A549 (cell line): Measurements from ENCODE around the gene PSME3. TPM values are rescaled to one million over a fixed set of nuclear protein-coding genes. Genes with fewer than 3 reads are reported as not detected.
"Not testable (repeated sequence)": the region's sequence is repeated elsewhere in the genome, so short reads cannot be mapped to it uniquely, and the experiment has no call there.

Experiments used
- ATAC-seq, 2 experiments: fragments of 200-7000 bp in 1 of 2; fragments of >200 bp in 1 of 2; cut with Nextera tagmentation in 1 of 2; cut with Tn5 transposase in 1 of 2; 3 replicates each; pipeline versions ENCODE4 v1.8.0 to v1.9.1; 2018 to 2020; ENCODE audit warnings: mild to moderate bottlenecking in 1 of 2, moderate library complexity in 1 of 2
- CTCF ChIA-PET: fragments of 300-600 bp; sonication (Branson Sonifier 250); formaldehyde crosslinking; extraction: SDS; loops from one replicate; lab custom pipeline; 2021; ENCODE audit warnings: antibody characterized with exemption, inconsistent platforms; lab: Yijun Ruan, JAX
- POLR2A ChIA-PET: fragments of 350-600 bp; formaldehyde crosslinking; extraction: SDS; loops from one replicate; lab custom pipeline; 2021; ENCODE audit warnings: antibody characterized with exemption, inconsistent platforms; lab: Yijun Ruan, JAX
- DNase-seq, 2 experiments: peaks; one replicate each; pipeline versions ENCODE4 v3.0.0 to v3.0.0-alpha.2; 2011 to 2016; ENCODE audit warnings: low read depth in 1 of 2, low spot score in 1 of 2
- FAIRE-seq: peaks from 2 replicates; lab custom pipeline; 2011; peaks lifted over from hg19 to GRCh38; lab: Jason Lieb, UNC
- H3K27ac ChIP-seq, 2 experiments: fragments of >200 bp; sonication (Bioruptor Twin); formaldehyde crosslinking; 3 replicates each; pipeline ENCODE4 v1.5.1; 2016 to 2017
- H3K4me1 ChIP-seq: fragments of >200 bp; sonication (Bioruptor Twin); formaldehyde crosslinking; 3 replicates; pipeline ENCODE4 v1.6.1; 2016
- H3K4me2 ChIP-seq: fragments of >200 bp; sonication (Bioruptor Twin); formaldehyde crosslinking; 3 replicates; pipeline ENCODE4 v1.6.1; 2016
- H3K4me3 ChIP-seq: fragments of >200 bp; sonication (Bioruptor Twin); formaldehyde crosslinking; 3 replicates; pipeline ENCODE4 v1.5.1; 2016
- H3K9me3 ChIP-seq: fragments of >200 bp; sonication (Bioruptor Twin); formaldehyde crosslinking; 3 replicates; pipeline ENCODE4 v1.6.1; 2016
- ATOH8 ChIP-seq: fragments of 250-450 bp; sonication (Bioruptor Pico); IDR thresholded peaks from 2 replicates; pipeline ENCODE4 v1.5.0; 2020; ENCODE audit warnings: low read depth, mild to moderate bottlenecking, moderate library complexity
- BHLHE40 ChIP-seq: IDR thresholded peaks from 2 replicates; pipeline ENCODE4 v1.6.1; 2012; ENCODE audit warnings: low read depth, low read length, inconsistent platforms
- CBX2 ChIP-seq: fragments of 200-600 bp; sonication (generic); IDR thresholded peaks from 2 replicates; pipeline ENCODE4 v1.6.1; 2016; ENCODE audit warnings: low read depth, mild to moderate bottlenecking, borderline replicate concordance
- CEBPB ChIP-seq, 2 experiments: fragments of >200 bp in 1 of 2; sonication (Bioruptor Twin) in 1 of 2; formaldehyde crosslinking in 1 of 2; IDR thresholded peaks; 2 replicates each; pipeline ENCODE4 v1.6.1; 2012 to 2016
- CHD2 ChIP-seq: fragments of 150-350 bp; IDR thresholded peaks from 2 replicates; pipeline ENCODE4 v1.6.1; 2014; ENCODE audit warnings: low read length; ENCODE audit not compliant: partially characterized antibody
- CHD4 ChIP-seq: fragments of 200-600 bp; sonication (generic); IDR thresholded peaks from 2 replicates; pipeline ENCODE4 v1.6.1; 2016; ENCODE audit warnings: antibody characterized with exemption, mild to moderate bottlenecking, borderline replicate concordance
- EHF ChIP-seq: fragments of 250-450 bp; sonication (Bioruptor Pico); IDR thresholded peaks from 2 replicates; pipeline ENCODE4 v1.5.0; 2020; ENCODE audit warnings: mild to moderate bottlenecking
- EP300 ChIP-seq, 2 experiments: fragments of >200 bp; sonication (Bioruptor Twin); formaldehyde crosslinking; IDR thresholded peaks; 2 replicates in 1 of 2; 3 replicates in 1 of 2; pipeline ENCODE4 v1.6.1; 2016 to 2017
- ESRRA ChIP-seq: fragments of 150-350 bp; IDR thresholded peaks from 2 replicates; pipeline ENCODE4 v1.6.1; 2014; ENCODE audit warnings: mild to moderate bottlenecking, low read length, borderline replicate concordance
- GATA3 ChIP-seq: IDR thresholded peaks from 2 replicates; pipeline ENCODE4 v1.6.1; 2012; ENCODE audit warnings: borderline replicate concordance
- HDAC2 ChIP-seq: fragments of 200-600 bp; sonication (generic); IDR thresholded peaks from 2 replicates; pipeline ENCODE4 v1.6.1; 2016
- HOXB5 ChIP-seq: fragments of 250-450 bp; sonication (Bioruptor Pico); IDR thresholded peaks from 2 replicates; pipeline ENCODE4 v1.5.0; 2020; ENCODE audit warnings: mild to moderate bottlenecking, moderate library complexity
- KDM1A ChIP-seq: fragments of 200-600 bp; sonication (generic); IDR thresholded peaks from 2 replicates; pipeline ENCODE4 v1.6.1; 2016; ENCODE audit warnings: low read depth, mild to moderate bottlenecking
- MAFK ChIP-seq: fragments of 450-650 bp; IDR thresholded peaks from 2 replicates; pipeline ENCODE4 v1.6.1; 2014; ENCODE audit not compliant: partially characterized antibody
- RAD21 ChIP-seq, 2 experiments: fragments of >200 bp in 1 of 2; sonication (Bioruptor Twin) in 1 of 2; formaldehyde crosslinking in 1 of 2; IDR thresholded peaks in 1 of 2; conservative IDR thresholded peaks in 1 of 2; 2 replicates in 1 of 2; 3 replicates in 1 of 2; pipeline ENCODE4 v1.6.1; 2012 to 2018; ENCODE audit warnings: inconsistent platforms in 1 of 2
- RFX5 ChIP-seq: fragments of 450-650 bp; IDR thresholded peaks from 2 replicates; pipeline ENCODE4 v1.7.1; 2014; ENCODE audit warnings: antibody characterized with exemption, mild to moderate bottlenecking, moderate library complexity
- SMC3 ChIP-seq: fragments of >200 bp; sonication (Bioruptor Twin); formaldehyde crosslinking; IDR thresholded peaks from 3 replicates; pipeline ENCODE4 v1.6.1; 2018; ENCODE audit warnings: inconsistent platforms
- SREBF2 ChIP-seq: fragments of 450-650 bp; IDR thresholded peaks from 2 replicates; pipeline ENCODE4 v1.6.1; 2014; ENCODE audit warnings: mild to moderate bottlenecking, moderate library complexity
- ZFP36 ChIP-seq: fragments of 450-650 bp; IDR thresholded peaks from 2 replicates; pipeline ENCODE4 v1.6.1; 2014; ENCODE audit warnings: borderline replicate concordance; ENCODE audit not compliant: partially characterized antibody
- ZNF302 ChIP-seq: fragments of 250-450 bp; sonication (Bioruptor Pico); IDR thresholded peaks from 2 replicates; pipeline ENCODE4 v1.9.0; 2021; ENCODE audit warnings: inconsistent platforms, mild to moderate bottlenecking, moderate library complexity
- ZSCAN20 ChIP-seq: fragments of 250-450 bp; sonication (Bioruptor Pico); IDR thresholded peaks from 2 replicates; pipeline ENCODE4 v1.8.0; 2022; ENCODE audit warnings: mild to moderate bottlenecking, moderate library complexity
- WGBS: methylation state at CpG from one replicate; pipeline ENCODE4 v1.1.6; 2017; ENCODE audit errors: missing lambda C conversion rate; 5-methylcytosine and 5-hydroxymethylcytosine counted together
- polyA plus RNA-seq, 4 experiments: library from polyadenylated mRNA; depleted of rRNA in 3 of 4; stranded (reverse); fragments of >200 nt; fragmentation: RNase III in 1 of 4; extraction: RNeasy Plus Mini Kit Qiagen cat#74134 plus additional on column Dnase treatment in 1 of 4; gene quantifications; 2 replicates in 3 of 4; 3 replicates in 1 of 4; pipeline ENCODE4 v1.2.3, GENCODE V29; 2011 to 2017

PSME3 gene
- polyA plus RNA-seq, 2 of the 4 experiments (the other 2 are of a cell fraction) = 223 to 257 TPM

GRCh38 chr17:42855048-42855596, 21.9 kb downstream of the PSME3 start (continued):
- no peak for TF ChIP-seq ATOH8 (CRISPR knock-in tag)
- no peak for TF ChIP-seq EP300 (IDR thresholded peaks at IDR 0.05)
- TF ChIP-seq ZSCAN20 = no peak
- no peak for TF ChIP-seq ZFP36
- TF ChIP-seq CHD4 = no peak
- no peak for TF ChIP-seq ZNF302 (CRISPR knock-in tag)

GRCh38 chr17:42856093-42856492, 22.9 kb downstream of the PSME3 start:
- FAIRE-seq, H3K4me2 ChIP-seq, H3K4me3 ChIP-seq, H3K27ac ChIP-seq, H3K4me1 ChIP-seq, ATAC-seq, DNase-seq, H3K9me3 ChIP-seq, POLR2A ChIA-PET: not testable (repeated sequence)
- CTCF ChIA-PET = interaction anchor here (1.0 to 20.4 kb wide), 8 partner anchors 12 to 278 kb away, joined by 3 to 372 read pairs (median 8); partner anchors contain the start of genes AOC2, BECN1, PSME3 and RPL27
- 80% methylated on average over 8 of the region's 8 CpGs for WGBS

- WGBS = 81% methylated on average over 6 of the region's 8 CpGs
- CTCF ChIA-PET = interaction anchor here (0.9 to 20.4 kb wide), 9 partner anchors 8 to 141 kb away, joined by 3 to 372 read pairs (median 4); partner anchors contain the start of genes AOC2, PSME3 and RPL27
- FAIRE-seq, POLR2A ChIA-PET, H3K4me2 ChIP-seq, H3K9me3 ChIP-seq, DNase-seq, ATAC-seq, H3K4me1 ChIP-seq, H3K27ac ChIP-seq, H3K4me3 ChIP-seq: not testable (repeated sequence)
Observed at GRCh38 chr17:42856516-42856915, 23.3 kb downstream of the PSME3 start.

- no peak overlapping the region for H3K4me2 ChIP-seq
- DNase-seq = no peak
- CTCF ChIA-PET = interaction anchor here (0.9 to 13.4 kb wide), 7 partner anchors 9 to 138 kb away, joined by 3 to 89 read pairs (median 3); partner anchors contain the start of gene AOC2
- 100% methylated on average over 1 of the region's 1 CpG for WGBS
- no peak overlapping the region for H3K4me3 ChIP-seq
- H3K27ac ChIP-seq = no peak overlapping the region
- POLR2A ChIA-PET = no interaction called here
- H3K9me3 ChIP-seq = peaks cover 3% of the 10 kb centered on the region; the same call in 2 of the 3 replicates
- ATAC-seq = no peak
- TF ChIP-seq RFX5 (no peak), EHF (CRISPR knock-in tag) (no peak), CEBPB (IDR thresholded peaks at IDR 0.05) (no peak), CBX2 (no peak), ZNF302 (CRISPR knock-in tag) (no peak), KDM1A (no peak), CHD2 (no peak)
- no peaks in the 10 kb centered on the region for H3K4me1 ChIP-seq
- no peak for FAIRE-seq
Observed at GRCh38 chr17:42857389-42857788, 24.2 kb downstream of the PSME3 start.

GRCh38 chr17:42865638-42866094, 32.5 kb downstream of the PSME3 start:
- Histone ChIP-seq H3K4me3 (no peak overlapping the region), H3K4me1 (no peaks in the 10 kb centered on the region), H3K4me2 (no peak overlapping the region), H3K9me3 (peaks cover 22% of the 10 kb centered on the region), H3K27ac (no peak overlapping the region)
- TF ChIP-seq ZNF302 (CRISPR knock-in tag) (no peak), ESRRA (no peak), CEBPB (IDR thresholded peaks at IDR 0.05) (no peak), HOXB5 (no peak), EHF (CRISPR knock-in tag) (no peak), KDM1A (no peak), SREBF2 (no peak), GATA3 (no peak), RAD21 (conservative IDR thresholded peaks at IDR 0.05 in 1 of 2, IDR thresholded peaks at IDR 0.05 in 1 of 2) (no peak), BHLHE40 (no peak), HDAC2 (no peak), MAFK (no peak), ATOH8 (CRISPR knock-in tag) (no peak), SMC3 (no peak)
- POLR2A ChIA-PET = interaction anchor here (1.0 kb wide), 1 partner anchor 43 kb away, joined by 3 read pairs; no protein-coding TSS in a partner anchor
- ATAC-seq (no peak), FAIRE-seq (no peak), DNase-seq (no peak)
- WGBS = 66% methylated on average over 7 of the region's 7 CpGs
- CTCF ChIA-PET = interaction anchor here (1.1 to 13.4 kb wide), 9 partner anchors 10 to 63 kb away, joined by 3 to 89 read pairs (median 4); partner anchors contain the start of genes AOC2 and PSME3
